B cell (primary cell): ENCODE results near the gene ICAM1. TPM values are rescaled to one million over a fixed set of nuclear protein-coding genes. Genes with fewer than 3 reads are reported as not detected.
A peak's percentile ranks its signal among the peaks of the same experiment; 100 is the strongest.

Source experiments
- ATAC-seq: fragments of 200-7000 bp; cut with Tn5 transposase; one replicate; pipeline ENCODE4 v1.10.0; 2021; ENCODE audit warnings: low read depth, mild to moderate bottlenecking, moderate number of reproducible peaks, moderate library complexity
- CTCF ChIA-PET: fragments of 350-600 bp; sonication (Branson Sonifier 250); formaldehyde crosslinking; loops from one replicate; lab custom pipeline; 2021; ENCODE audit warnings: antibody characterized with exemption, inconsistent platforms; lab: Charles Lee
- POLR2A ChIA-PET: fragments of 350-600 bp; sonication (Branson Sonifier 250); formaldehyde crosslinking; loops from one replicate; lab custom pipeline; 2021; ENCODE audit warnings: antibody characterized with exemption; lab: Charles Lee
- DNase-seq: peaks from one replicate; pipeline ENCODE4 v3.0.0; 2013
- H2AFZ ChIP-seq: 2 replicates; pipeline ENCODE4 v1.6.1; 2012; ENCODE audit warnings: mild to moderate bottlenecking, low read depth, low read length; ENCODE audit not compliant: insufficient read depth, poor library complexity, severe bottlenecking
- H3K27ac ChIP-seq, 2 donors: 1 replicate in 1 of 2; 2 replicates in 1 of 2; pipeline ENCODE4 v1.5.1; 2012 to 2013; ENCODE audit warnings: low read length in 2 of 2, mild to moderate bottlenecking in 2 of 2, moderate library complexity in 1 of 2
- H3K27me3 ChIP-seq, 4 experiments: fragments of 200-600 bp in 1 of 4; sonication (generic) in 1 of 4; replicated peaks in 1 of 4; 1 replicate in 2 of 4; 2 replicates in 2 of 4; pipeline versions ENCODE4 v1.6.1 to v1.7.0; 2013 to 2016; ENCODE audit warnings: low read length in 3 of 4, mild to moderate bottlenecking in 2 of 4, mixed read lengths in 1 of 4, moderate library complexity in 1 of 4; ENCODE audit not compliant: insufficient read depth in 4 of 4, control insufficient read depth in 3 of 4; ENCODE audit errors: control extremely low read depth in 1 of 4
- H3K36me3 ChIP-seq, 2 experiments: replicated peaks in 1 of 2; 1 replicate in 1 of 2; 2 replicates in 1 of 2; pipeline versions ENCODE4 v1.6.1 to v1.7.1; 2013; ENCODE audit warnings: low read length in 1 of 2; ENCODE audit not compliant: insufficient read depth in 2 of 2, control insufficient read depth in 1 of 2; ENCODE audit errors: control extremely low read depth in 1 of 2, extremely low read depth in 1 of 2
- H3K4me1 ChIP-seq, 2 donors: fragments of 200-600 bp in 1 of 2; sonication (generic) in 1 of 2; 1 replicate in 1 of 2; 2 replicates in 1 of 2; pipeline versions ENCODE4 v1.5.1 to v1.6.1; 2013 to 2017; ENCODE audit warnings: low read length in 2 of 2; ENCODE audit not compliant: control insufficient read depth in 2 of 2, insufficient read depth in 2 of 2
- H3K4me2 ChIP-seq: replicated peaks from 2 replicates; pipeline ENCODE3; 2012; ENCODE audit warnings: mild to moderate bottlenecking, low read depth, low read length; ENCODE audit not compliant: poor library complexity, severe bottlenecking
- H3K4me3 ChIP-seq, 5 experiments: fragments of 200-600 bp in 1 of 5; sonication (generic) in 1 of 5; 1 replicate in 3 of 5; 2 replicates in 2 of 5; pipeline versions ENCODE4 v1.5.1 to v1.7.0; 2011 to 2016; ENCODE audit warnings: low read length in 4 of 5, mild to moderate bottlenecking in 4 of 5, low read depth in 2 of 5, control low read depth in 1 of 5, moderate library complexity in 1 of 5; ENCODE audit not compliant: insufficient read depth in 1 of 5; ENCODE audit errors: control extremely low read depth in 1 of 5, extremely low read depth in 1 of 5
- H3K79me2 ChIP-seq: fragments of 200-600 bp; sonication (generic); one replicate; pipeline ENCODE4 v1.6.0; 2016; ENCODE audit warnings: low read length; ENCODE audit not compliant: control insufficient read depth, insufficient read depth
- H3K9ac ChIP-seq: fragments of 200-600 bp; sonication (generic); 2 replicates; pipeline ENCODE4 v1.6.1; 2017; ENCODE audit warnings: mild to moderate bottlenecking, low read length, moderate library complexity
- H3K9me3 ChIP-seq, 3 donors: one replicate each; pipeline versions ENCODE4 v1.6.1 to v1.7.1; 2013; ENCODE audit warnings: low read length in 2 of 3; ENCODE audit not compliant: control insufficient read depth in 2 of 3, insufficient read depth in 1 of 3; ENCODE audit errors: control extremely low read depth in 1 of 3
- H4K20me1 ChIP-seq: 2 replicates; pipeline ENCODE4 v1.6.0; 2012; ENCODE audit warnings: mild to moderate bottlenecking, low read length; ENCODE audit not compliant: insufficient read depth, control insufficient read depth, poor library complexity, severe bottlenecking
- H3K27ac Mint-ChIP-seq: one replicate; pipeline ENCODE4 v1.8.0; 2021; ENCODE audit warnings: mixed read lengths
- H3K27me3 Mint-ChIP-seq: one replicate; pipeline ENCODE4 v1.8.0; 2021; ENCODE audit warnings: mixed read lengths
- H3K4me1 Mint-ChIP-seq: one replicate; pipeline ENCODE4 v1.8.0; 2021; ENCODE audit warnings: mixed read lengths
- H3K4me3 Mint-ChIP-seq: one replicate; pipeline ENCODE4 v1.8.0; 2021; ENCODE audit warnings: mixed read lengths
- H3K9me3 Mint-ChIP-seq: one replicate; pipeline ENCODE4 v1.8.0; 2022; ENCODE audit warnings: mixed read lengths; ENCODE audit not compliant: insufficient read depth
- EZH2 ChIP-seq: IDR thresholded peaks from 2 replicates; pipeline ENCODE4 v1.6.1; 2012; ENCODE audit warnings: borderline replicate concordance, low read depth, mild to moderate bottlenecking, moderate library complexity, low read length; ENCODE audit not compliant: insufficient read depth, poor library complexity, severe bottlenecking
- WGBS: methylation state at CpG from one replicate; pipeline ENCODE4 v1.1.5; 2013; ENCODE audit warnings: missing lambda C conversion rate; ENCODE audit not compliant: insufficient coverage; 5-methylcytosine and 5-hydroxymethylcytosine counted together
- intact Hi-C: fragments of 100-400 bp; cut with micrococcal nuclease; formaldehyde crosslinking; loops from one replicate; pipeline ENCODE4 v1.10.0; 2022
- polyA plus RNA-seq: library from polyadenylated mRNA; depleted of rRNA; stranded (reverse); fragments of >200 nt; gene quantifications from 2 replicates; pipeline ENCODE4 v1.2.3, GENCODE V29; 2012
- total RNA-seq, 2 donors: library from RNA; stranded (reverse); fragments of 120-200 nt in 1 of 2; gene quantifications; 1 replicate in 1 of 2; 2 replicates in 1 of 2; pipeline versions ENCODE4 v1.2.3 to v1.2.4, GENCODE V29; 2013 to 2022
- TF ChIP-seq, protein P1 (sequence below): fragments of 200-600 bp; IDR thresholded peaks from one replicate; pipeline ENCODE4 v1.8.0; 2022; ENCODE audit warnings: antibody characterized with exemption, mild to moderate bottlenecking

ICAM1 gene
- total and polyA plus RNA-seq, 2 donors (not counting 1 experiment from before 2014, with no cell fraction given), result 7.3 to 11.9 TPM

DNA sequence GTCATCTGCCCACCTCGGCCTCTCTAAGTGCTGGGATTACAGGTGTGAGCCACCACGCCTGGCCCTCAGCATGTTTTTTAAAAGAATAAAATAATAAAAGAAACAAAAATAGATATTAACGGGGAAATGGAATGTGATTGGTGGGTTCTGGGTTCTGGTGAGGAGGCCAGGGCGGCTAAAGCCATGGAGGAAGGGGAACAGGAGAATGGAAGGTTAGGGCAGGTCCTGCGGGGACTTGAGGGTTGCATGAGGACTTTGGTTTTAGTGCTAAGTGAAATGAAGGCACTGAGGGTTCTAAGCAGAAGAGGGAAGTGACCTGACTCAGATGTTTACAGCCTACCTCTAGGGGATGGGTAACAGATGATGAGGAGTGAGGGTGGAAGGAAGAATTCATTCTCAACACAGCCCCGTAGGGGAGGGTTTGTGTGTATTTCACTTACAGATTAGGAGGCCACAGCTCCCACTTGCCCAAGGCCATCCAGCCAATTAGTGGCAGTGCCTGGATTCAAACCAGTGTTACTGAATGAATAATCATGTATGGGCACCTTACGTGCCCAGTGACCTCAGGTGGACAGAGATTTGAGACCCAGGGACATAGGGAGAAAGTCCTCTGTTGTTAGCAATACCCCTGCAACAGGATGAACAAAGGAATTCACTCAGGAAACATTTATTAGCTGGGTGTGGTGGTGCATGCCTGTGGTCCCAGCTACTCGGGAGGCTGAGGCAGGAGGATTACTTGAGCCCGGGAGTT lies 25.6 kb upstream of the ICAM1 start:
- no peak for TF ChIP-seq EZH2
- TF ChIP-seq, protein P1, sequence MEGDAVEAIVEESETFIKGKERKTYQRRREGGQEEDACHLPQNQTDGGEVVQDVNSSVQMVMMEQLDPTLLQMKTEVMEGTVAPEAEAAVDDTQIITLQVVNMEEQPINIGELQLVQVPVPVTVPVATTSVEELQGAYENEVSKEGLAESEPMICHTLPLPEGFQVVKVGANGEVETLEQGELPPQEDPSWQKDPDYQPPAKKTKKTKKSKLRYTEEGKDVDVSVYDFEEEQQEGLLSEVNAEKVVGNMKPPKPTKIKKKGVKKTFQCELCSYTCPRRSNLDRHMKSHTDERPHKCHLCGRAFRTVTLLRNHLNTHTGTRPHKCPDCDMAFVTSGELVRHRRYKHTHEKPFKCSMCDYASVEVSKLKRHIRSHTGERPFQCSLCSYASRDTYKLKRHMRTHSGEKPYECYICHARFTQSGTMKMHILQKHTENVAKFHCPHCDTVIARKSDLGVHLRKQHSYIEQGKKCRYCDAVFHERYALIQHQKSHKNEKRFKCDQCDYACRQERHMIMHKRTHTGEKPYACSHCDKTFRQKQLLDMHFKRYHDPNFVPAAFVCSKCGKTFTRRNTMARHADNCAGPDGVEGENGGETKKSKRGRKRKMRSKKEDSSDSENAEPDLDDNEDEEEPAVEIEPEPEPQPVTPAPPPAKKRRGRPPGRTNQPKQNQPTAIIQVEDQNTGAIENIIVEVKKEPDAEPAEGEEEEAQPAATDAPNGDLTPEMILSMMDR, result no peak
- no peak overlapping the region for H2AFZ ChIP-seq
- H3K9me3 ChIP-seq, result no peaks in the 10 kb centered on the region
- no peak overlapping the region for H3K4me3 ChIP-seq
- intact Hi-C loops, result no loop called here
- CTCF ChIA-PET, result interaction anchor here (0.9 to 9.0 kb wide), 4 partner anchors 15 to 147 kb away, joined by 3 to 236 read pairs (median 3); partner anchors contain the start of gene S1PR2
- H3K4me1 ChIP-seq, result peaks cover 3 to 13% of the 10 kb centered on the region in 2 donors
- H3K4me3 Mint-ChIP-seq, result no peak overlapping the region
- POLR2A ChIA-PET, result interaction anchor here (1.2 to 1.8 kb wide), 2 partner anchors 10 to 14 kb away, joined by 4 to 13 read pairs; no protein-coding TSS in a partner anchor
- DNase-seq (no peak), ATAC-seq (peak; percentile 68)
- H3K27ac ChIP-seq, result no peak overlapping the region
- no peaks in the 10 kb centered on the region for H3K9me3 Mint-ChIP-seq
- no peak overlapping the region for H3K9ac ChIP-seq
- no peaks in the 10 kb centered on the region for H3K79me2 ChIP-seq
- peaks cover 20% of the 10 kb centered on the region for H3K4me1 Mint-ChIP-seq
- no peaks in the 10 kb centered on the region for H3K36me3 ChIP-seq
- no peak overlapping the region for H3K4me2 ChIP-seq
- 79% methylated on average over 5 of the region's 9 CpGs for WGBS
- no peaks in the 10 kb centered on the region for H4K20me1 ChIP-seq
- no peaks in the 10 kb centered on the region for H3K27me3 ChIP-seq
- no peaks in the 10 kb centered on the region for H3K27me3 Mint-ChIP-seq
- H3K27ac Mint-ChIP-seq, result peak overlapping the region; percentile 84

DNA sequence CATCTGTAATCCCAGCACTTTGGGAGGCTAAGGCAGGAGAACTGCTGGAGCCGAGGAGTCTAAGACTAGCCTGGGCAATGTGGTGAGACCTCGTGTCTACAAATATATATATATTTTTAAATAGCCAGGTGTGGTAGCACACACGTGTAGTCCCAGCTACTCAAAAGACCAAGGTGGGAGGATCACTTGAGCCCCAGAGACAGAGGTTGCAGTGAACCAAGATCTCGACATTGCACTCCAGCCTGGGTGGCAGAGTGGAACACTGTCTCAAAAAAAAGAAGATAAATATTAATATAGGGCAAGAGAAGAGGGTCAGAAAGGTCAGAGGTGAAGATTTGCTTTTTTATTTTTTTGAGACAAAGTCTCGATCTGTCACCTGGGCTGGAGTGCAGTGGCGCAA lies 24.4 kb upstream of the ICAM1 start:
- no peak overlapping the region for H3K27ac ChIP-seq
- H3K4me3 Mint-ChIP-seq, result no peak overlapping the region
- no peak overlapping the region for H3K4me2 ChIP-seq
- DNase-seq (no peak), ATAC-seq (no peak)
- H3K9ac ChIP-seq, result no peak overlapping the region
- no peaks in the 10 kb centered on the region for H4K20me1 ChIP-seq
- no peaks in the 10 kb centered on the region for H3K27me3 Mint-ChIP-seq
- CTCF ChIA-PET, result interaction anchor here (0.7 to 9.0 kb wide), 2 partner anchors 8 to 16 kb away, joined by 3 to 236 read pairs; partner anchors contain the start of gene S1PR2
- H2AFZ ChIP-seq, result no peak overlapping the region
- peaks cover 3 to 18% of the 10 kb centered on the region in 2 donors for H3K4me1 ChIP-seq
- 87% methylated on average over 4 of the region's 6 CpGs for WGBS
- intact Hi-C loops, result no loop called here
- no peaks in the 10 kb centered on the region for H3K9me3 ChIP-seq
- H3K4me3 ChIP-seq, result no peak overlapping the region
- no peaks in the 10 kb centered on the region for H3K36me3 ChIP-seq
- H3K4me1 Mint-ChIP-seq, result peaks cover 20% of the 10 kb centered on the region
- POLR2A ChIA-PET, result interaction anchor here (0.5 kb wide), 1 partner anchor 10 kb away, joined by 4 read pairs; no protein-coding TSS in a partner anchor
- H3K27me3 ChIP-seq, result no peaks in the 10 kb centered on the region
- H3K9me3 Mint-ChIP-seq, result no peaks in the 10 kb centered on the region
- H3K79me2 ChIP-seq, result no peaks in the 10 kb centered on the region
- TF ChIP-seq EZH2, result no peak
- H3K27ac Mint-ChIP-seq, result no peak overlapping the region
